ENCODE results near the gene ERC2.

ERC2 gene

DNA sequence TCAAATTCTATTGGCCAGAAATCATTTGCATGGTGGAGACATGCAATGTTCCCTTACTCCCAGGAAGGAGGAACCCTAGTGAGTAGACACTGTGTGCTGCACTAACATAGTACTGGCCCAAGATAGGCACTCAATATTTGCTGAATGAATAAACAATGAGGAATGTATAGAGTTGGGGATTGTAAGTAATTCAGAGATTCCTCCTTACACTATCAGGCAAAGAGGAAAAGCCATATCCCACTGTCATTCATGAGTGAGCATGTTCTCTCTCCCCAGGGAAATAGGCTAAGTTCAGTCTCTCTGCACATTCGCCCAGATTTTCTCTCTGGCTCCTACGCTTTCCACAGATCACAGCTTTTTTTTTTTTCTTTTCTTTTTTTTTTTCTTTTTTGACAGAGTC is 826.3 kb downstream of the ERC2 start:
- DNase-seq (ENCODE audit: low read depth): no peak

DNA sequence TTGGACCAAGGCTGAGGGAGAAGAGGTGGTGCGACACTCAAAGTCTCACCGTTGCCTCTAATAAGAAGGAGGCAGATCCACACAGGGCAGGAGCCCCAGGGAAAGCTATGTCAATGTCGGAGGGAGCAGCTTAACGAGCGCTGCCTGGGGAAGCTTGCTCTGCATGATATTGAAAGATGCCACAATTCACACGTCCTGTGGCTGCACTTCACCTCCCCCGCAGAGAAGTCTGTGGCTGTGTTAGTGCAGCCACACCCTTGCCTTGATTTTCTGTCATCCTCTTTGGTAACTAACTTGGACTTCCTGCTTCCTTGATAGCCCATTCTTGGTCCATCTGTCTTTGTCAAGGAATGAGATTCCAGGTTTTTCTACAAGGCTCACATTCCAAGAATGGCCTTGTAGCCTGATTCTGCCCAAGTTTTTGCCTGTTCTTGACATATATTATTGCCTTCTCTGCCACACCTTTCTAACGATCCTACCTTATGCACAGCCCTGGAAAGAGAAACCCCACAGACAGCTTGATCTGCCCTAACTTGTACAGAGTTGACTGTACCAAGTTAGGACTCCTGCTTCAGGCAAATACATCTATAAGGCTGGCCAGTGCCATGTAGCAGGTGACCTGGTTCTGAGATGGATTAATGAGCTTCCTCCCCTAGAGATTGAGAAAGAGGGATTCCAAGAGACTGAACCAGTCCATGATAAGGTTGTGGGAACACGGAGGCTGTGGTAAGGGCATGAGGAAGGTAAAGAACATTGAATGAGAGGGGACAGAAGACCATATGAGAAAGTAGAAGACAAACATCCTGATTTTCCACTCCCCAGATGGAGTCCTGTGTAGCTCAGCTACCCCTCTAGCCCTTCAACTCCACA is 828.1 kb downstream of the ERC2 start:
- no peak for DNase-seq (ENCODE audit: low read depth)

DNA sequence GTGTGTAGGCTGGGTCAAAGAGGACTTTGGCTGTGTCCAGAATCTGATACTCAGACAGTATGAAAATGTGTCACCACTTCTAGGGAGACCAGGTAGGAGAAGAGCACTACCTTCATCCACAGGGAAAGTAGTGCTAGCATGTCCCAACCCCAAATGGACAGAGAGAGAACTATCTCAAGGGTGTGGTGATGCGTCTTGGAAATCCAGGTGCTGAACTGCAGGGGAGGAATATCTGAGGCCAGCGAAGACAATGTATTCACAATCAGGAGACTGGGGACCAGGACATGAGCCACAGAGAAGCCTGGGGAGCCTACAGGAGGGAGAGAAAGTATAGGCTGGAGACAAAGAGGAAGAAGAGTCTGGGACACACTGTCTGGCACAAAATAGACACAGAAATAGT is 829.1 kb downstream of the ERC2 start:
- DNase-seq (ENCODE audit: low read depth): no peak

DNA sequence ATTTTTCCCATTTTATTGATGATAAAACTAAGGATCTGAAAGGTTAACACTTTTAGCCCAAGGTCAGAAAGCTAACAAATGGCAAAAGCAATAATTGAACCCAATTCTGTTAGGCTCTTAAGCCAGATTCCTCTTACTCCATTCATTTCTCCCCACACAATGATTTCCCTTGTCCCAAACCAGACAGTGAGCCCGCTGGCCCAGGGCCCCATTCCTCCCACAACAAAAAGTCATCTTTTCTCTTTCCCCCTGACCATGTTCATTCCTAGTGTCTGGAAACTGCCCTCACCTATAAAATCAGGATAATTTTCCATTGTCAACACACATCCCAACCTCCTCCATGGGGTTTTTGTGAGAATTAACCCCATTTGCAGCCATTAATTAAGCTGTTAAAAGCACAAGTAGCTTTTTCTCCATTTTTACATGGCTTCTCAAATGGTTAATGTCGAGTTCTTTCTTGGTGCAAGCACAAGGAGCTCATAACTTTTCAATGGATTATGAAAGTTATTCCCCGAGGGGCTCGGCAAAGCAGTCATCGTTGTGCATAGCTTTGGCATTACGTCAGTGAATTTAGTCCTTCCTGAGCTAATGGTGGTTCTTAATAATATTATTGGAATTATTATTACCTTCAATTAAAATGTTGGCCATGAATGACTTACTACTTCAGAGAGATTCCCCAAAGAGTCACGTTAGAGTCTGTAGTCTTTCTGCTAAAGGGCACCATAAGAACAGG is 830.2 kb downstream of the ERC2 start:
- no peak for DNase-seq (ENCODE audit: low read depth)

DNA sequence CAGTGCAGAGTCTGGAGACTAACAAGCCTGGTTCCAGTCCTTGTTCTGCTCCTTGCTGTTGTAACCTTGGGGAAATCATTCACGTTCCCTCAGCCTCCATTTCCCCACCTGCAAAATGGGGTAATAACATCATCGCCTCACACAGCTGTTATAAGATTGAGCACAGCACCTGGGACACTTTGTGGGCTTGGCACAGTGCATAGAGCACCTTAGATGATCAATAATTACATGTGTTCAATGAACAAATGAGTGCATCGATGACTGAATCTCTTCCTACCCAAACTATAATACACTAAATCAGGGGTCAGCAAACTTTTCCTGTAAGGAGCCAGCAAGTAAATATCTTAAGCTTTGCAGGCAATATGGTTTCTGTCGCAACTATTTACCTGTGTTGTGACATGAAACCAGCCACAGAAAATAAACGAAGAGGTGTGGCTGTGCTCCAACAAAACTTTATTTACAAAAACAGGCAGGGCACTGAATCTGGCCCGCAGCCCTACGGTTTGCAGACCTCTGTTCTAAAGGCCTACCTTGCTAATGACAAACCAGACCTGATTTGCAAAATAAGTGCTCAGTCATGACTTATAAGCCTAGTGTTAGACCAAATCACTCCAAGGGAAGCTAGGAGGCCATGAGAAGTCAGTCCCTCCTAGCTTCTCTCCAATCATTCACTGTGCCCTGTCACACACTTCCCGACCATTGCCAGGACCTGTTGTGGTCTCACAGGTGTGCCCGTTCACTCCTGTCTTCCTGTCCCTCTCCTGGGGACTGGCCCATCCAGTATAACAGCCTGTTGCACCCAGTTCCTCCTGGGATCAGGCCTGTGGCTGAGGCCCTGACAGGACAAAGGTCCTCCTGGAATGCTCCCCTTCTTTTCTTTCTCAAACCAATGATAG is 831.7 kb downstream of the ERC2 start:
- no peak for DNase-seq (ENCODE audit: low read depth)

DNA sequence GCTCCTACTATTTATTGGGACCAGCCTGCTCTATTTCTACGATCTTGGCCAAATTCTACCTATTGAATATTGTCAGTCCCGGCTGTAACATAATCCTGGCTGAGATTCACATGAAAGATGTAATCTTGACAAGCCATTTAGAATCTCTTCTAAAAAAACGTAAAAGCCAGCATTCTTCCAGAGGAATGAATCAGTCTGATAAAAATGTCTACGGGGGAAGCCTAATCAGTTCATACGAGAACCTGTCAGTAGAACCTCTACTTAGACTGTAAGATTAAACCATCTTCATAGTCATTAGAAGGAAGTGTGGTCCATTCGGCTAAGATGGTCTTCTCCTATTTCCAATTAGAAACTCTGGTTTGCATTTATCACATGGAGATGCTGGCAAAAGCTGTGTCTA is 833.9 kb downstream of the ERC2 start:
- DNase-seq (ENCODE audit: low read depth): no peak

DNA sequence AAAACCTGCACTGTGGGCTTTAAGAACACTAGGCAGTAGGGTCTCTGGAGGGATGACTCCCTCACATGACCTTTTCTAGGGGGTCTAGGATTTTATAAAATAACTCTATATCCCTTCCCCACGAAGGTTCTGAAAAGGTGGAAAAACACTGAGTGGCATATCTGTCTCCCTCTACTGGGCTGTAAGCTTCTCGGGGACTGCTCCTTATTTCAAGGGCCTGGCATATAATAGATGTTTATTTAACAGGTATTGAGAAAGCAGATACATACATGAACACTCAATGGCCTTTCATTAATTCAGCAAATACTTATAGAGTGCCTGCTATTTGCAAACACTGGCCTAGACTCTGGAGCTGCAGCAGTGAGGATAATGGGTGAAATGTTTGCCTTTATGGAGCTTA is 834.9 kb downstream of the ERC2 start:
- no peak for DNase-seq (ENCODE audit: low read depth)

DNA sequence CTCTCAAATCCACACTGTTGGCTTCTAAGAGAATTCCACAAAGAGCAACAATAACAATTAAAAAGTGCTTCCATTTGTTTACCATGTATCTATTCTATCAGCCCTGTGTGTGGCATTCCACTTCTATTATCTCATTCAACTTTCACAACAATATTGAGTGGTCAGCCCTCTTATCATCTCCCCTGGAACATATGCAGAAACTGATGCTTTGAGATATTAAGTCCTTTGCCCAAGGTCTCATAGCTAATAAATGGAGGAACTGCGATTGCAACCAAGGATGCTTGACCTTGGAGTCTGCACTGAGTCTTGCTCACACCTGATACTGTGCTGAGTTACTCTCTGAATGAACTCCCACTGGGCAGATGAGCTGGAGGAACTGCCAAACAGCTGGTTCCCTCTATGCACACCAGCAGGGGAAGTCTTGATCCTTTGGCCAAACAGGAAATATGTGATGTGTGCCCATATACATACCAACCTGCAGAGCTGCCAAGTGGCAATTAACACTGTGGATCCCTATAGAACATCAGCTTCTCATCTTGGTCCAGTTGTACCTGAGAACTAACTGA is 836.4 kb downstream of the ERC2 start:
- no peak for DNase-seq (ENCODE audit: low read depth)

DNA sequence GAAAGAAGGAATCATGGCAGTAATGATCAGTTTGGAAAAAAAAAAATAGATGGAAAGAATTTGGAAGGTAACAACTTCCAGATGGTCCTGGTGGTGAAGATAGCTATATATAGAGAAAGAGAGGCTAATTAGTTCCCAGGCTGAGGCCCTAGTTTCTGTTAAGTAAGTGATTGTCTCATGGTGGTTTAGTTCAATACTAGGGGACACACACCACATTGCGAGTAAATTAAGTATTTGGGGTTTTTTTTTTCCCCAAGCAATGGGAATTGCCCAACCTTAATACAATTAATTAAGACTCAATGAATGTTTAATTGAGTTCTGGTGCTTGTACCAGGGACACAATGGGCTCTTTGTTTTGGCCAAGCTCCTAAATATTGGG is 837.4 kb downstream of the ERC2 start:
- DNase-seq (ENCODE audit: low read depth): no peak

DNA sequence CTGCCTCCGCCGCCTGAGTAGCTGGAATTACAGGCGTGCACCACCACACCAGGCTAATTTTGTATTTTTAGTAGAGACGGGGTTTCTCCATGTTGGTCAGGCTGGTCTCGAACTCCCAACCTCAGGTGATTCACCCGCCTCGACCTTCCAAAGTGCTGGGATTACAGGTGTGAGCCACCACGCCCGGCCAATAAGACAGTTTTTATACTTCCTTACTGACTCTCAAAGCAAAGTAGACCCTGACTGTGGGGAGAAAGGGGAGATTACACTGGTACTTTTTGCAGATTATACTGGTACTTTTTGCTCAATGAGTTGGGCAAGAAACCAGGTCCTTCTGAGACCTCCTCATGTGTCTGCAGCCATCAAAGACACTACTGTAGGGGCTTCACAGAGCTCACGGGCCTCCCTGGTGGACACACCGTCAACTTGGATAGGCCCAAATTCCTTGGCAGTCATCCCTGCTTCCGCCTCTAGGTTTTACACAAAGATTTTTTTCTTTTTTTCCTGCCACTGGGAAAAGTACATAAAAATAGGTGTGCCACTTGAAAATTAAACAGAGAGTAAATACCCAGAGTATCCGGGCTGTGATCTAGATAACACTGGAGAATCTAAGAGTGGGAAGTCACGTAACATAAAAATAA is 837.9 kb downstream of the ERC2 start:
- DNase-seq (ENCODE audit: low read depth): no peak

DNA sequence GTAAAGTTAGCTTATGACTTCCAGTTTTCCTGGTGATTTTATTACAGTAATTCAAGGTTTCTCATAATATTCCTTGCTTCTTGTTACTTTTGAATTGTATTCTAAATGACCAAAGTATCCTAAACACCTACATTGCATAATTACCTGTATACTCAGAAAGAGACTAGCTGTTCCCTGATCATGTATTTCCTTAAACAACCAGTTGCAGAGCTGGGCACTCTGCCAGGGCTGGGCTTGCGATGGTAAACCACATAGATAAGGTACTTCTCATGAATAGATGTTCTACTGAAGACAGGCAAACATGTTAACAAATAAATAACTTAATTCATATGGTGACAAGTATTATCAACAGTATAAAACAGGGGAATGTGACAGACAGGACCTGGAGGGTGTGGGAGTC is 838.8 kb downstream of the ERC2 start:
- no peak for DNase-seq (ENCODE audit: low read depth)

DNA sequence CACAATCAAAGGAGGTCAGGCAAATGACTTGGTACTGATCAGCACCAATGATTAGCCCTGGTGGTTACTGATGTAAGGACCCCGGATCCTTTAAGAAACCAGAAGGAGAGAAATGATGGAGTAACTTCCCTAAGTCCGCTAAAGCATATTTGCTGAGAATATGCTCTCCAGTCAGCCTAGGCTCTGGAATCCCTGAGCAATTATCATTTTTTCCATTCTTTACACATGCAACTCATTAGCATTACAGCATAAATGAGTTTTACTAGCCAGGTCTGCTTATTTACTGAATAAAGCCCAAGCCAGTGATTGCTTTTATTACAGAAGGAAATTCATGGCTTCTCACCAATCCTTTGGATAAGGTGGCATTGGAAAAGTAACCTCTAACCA is 842.0 kb downstream of the ERC2 start:
- DNase-seq (ENCODE audit: low read depth): no peak

DNA sequence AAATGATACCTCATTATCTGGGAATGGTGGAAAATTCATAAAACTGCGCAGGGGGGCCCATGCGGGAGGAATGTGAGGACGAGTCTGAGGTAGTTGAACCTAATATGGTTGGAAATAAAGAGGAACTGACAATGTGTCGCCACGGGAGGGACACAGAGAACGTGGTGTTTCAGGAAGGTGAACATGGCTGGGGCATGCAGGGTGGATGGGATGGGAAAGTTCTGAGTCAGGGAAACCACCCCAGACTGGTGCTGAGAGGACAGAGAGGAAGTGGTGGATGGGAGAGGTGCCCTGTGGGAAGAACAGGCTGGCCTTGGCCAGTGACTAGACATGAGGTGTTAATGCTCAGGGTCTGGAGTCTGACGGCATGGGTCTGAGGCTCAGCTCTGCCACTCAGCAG is 844.0 kb downstream of the ERC2 start:
- DNase-seq (ENCODE audit: low read depth): no peak

DNA sequence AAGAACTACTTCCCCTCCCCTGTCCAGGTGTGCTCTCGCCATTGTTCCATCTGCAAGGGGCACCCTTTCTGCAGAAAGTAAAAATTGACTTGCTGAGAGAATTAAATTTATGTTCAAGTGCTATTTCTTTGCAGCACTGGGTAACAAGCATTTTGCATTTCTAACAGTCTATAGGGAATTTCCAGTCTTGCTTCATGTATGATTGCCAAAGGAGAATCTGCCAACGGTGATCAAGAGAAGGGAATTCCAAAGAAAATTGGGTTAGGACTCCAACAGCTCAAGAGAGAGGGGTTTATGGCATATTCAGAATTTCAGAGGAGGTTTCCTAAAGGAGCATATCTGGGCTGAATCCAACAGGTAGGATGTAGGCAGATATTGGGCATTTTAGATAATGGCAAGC is 844.5 kb downstream of the ERC2 start:
- DNase-seq (ENCODE audit: low read depth): no peak

DNA sequence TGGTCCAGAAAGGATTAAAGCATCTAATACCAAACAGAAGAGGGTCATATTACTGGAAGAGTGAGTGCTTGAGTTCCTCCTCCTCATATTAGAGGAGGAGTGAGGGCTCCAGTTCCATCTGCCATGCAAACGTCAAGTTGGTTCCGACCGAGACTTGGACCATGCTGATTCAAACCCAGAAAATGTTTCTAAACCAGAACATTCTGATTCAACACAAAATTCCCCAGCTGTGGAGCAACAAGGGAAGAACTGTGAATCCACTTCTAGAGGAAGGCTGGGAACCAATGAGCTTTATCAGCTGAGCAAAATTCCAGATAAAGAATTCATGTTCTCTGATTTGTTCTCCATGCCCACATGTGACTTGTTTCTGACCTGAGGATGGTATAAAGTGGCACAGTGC is 845.5 kb downstream of the ERC2 start:
- no peak for DNase-seq (ENCODE audit: low read depth)

DNA sequence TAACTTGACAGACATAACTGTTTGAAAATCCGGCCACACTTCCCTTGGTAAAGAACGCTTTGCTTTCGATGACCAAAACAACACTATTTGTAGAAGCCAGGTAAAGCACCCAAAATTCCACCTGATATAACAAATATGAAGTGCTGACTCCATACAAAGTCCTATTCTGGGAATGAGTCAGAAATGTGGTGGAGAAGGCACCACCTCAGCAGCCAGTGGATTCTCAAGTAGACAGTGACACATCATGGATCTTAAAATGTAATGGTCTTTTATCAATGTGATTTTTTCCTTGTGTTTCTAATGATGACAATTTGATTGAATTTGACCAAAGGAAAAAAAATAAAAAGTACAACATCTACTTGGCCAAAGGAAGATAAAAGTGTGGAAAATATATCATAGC is 846.2 kb downstream of the ERC2 start:
- DNase-seq (ENCODE audit: low read depth): no peak

DNA sequence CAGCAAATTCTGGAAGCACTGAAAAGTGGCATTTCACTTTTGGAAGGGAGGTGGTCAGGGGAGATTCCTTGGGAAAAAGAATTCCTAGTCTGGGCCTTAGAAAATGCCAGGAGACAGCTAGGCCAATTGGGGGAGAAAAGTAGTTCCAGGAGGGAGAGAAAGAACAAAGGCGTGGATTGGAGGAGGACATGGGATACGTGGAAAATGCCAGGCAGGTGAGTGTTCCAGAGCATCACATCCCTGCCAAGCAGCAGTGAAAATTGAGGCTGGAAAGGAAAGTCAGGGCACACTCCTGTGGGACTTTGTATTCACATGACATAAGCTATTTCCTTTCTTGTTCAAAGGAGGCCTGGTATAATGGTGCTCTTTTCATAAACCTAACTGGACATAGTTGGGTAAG is 846.6 kb downstream of the ERC2 start:
- DNase-seq (ENCODE audit: low read depth): no peak

DNA sequence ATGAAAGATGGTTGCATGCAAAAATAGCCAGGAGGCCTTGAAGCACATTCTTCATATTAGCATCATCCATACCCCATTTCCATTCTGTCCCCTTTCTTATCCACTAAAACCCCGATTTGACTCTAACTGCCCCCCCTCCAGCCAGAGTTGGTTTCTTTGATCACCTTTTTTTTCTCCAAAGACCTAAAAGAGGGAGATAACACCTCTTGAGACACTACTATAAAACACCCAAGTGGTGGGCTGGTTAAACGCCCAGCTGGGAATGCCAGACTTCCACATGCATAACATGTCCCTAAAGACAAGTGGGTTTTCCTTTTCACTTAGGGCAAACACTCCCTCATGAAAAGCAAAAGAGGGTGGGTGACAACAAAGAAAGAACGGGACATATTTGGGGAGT is 847.2 kb downstream of the ERC2 start:
- DNase-seq (ENCODE audit: low read depth): no peak

DNA sequence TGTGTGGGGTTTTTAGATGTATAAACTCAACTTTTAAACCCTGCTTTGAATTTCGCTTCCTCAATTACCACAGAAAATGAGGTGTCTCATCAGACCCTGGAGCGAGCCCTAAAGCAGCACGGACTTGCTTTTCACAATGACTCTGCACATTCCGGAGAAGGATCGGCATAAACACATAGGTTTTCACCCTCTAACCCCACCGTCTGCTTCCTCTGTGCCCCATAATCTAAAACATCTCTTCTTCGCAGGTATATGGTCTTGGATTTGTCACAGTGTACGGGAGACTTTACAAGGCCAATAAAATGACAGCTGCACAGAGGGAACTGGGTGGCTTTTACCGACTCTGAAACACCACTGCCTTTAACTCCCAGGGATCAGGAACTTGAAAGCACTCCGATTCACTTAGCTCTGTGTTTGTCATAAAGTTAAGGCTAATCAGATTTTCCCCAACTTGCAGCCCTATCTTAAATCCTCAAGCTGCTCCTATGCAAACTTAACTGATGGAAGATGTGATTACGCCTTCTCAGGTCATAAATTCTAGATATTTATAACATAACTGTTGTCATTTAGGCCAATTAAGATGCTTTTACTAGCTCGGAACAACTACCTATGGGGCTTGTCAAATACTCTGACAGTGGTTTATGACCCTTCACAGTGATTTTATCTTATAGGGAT is 847.8 kb downstream of the ERC2 start:
- no peak for DNase-seq (ENCODE audit: low read depth)

DNA sequence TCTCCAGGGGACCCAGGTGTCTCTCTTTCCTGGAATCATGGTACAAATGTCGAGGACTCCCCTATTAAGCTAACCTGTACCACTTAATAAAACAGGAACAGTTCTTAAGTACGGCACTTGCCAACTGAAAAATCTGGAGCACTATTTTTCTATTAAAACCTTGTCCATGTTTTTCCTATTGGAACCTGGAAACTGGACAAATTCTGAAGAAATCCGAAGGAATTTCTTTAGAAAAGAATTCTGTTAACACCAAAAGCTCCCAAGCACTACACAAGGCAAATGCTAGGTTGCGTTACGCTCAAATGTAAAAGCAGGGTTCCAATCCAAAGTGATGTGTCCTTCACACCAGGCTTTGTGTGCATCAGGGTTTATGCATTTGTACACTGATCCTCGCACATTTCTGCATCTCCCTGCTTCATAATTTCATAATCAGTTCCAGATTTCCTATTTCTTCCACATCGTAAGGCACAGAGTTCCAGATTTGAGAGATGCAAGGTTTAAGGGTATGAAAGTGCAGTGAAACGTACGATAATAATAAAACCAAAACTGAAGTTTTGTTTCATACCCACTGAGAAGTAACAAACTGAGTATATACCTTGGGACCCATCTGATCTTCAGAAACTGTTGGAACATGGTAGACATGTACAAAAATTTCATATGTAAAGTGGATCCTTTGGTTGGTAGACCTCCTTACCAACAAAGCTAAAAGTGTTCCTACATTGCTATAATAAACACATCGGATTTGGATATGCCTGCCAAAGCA is 849.0 kb downstream of the ERC2 start:
- no peak for DNase-seq (ENCODE audit: low read depth)

DNA sequence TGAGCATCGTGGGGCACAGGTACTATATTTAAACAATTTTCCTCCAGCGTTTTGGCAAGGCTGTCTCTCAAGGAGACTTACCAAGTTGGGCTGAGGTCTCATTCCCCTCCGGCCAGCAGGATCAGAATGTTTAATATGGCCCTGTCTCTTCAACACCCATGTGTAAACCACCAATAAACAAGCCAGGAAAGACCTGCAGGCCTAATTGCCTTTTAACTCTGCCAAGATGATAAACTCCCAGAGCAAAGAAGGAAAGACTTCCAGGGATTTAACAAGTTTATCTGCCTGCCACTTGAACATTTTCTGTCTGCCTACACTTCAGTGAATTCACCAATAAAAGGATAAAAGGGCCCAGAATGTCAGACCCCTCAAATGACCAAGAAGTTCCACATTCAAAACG is 850.9 kb downstream of the ERC2 start:
- no peak for DNase-seq (ENCODE audit: low read depth)
